HK-2 (cell line): ENCODE results near the gene DGLUCY.
A peak's percentile ranks its signal among the peaks of the same experiment; 100 is the strongest.
"Not testable (repeated sequence)": the region's sequence is repeated elsewhere in the genome, so short reads cannot be mapped to it uniquely, and the experiment has no call there.

Experiments used
- DNase-seq: peaks from one replicate; pipeline ENCODE4 v3.0.0-alpha.2; 2018; ENCODE audit not compliant: unreplicated experiment

Gene DGLUCY

GRCh38 chr14:91207008-91207407 lies 93.1 kb downstream of the DGLUCY start:
- DNase-seq: no peak

DNA sequence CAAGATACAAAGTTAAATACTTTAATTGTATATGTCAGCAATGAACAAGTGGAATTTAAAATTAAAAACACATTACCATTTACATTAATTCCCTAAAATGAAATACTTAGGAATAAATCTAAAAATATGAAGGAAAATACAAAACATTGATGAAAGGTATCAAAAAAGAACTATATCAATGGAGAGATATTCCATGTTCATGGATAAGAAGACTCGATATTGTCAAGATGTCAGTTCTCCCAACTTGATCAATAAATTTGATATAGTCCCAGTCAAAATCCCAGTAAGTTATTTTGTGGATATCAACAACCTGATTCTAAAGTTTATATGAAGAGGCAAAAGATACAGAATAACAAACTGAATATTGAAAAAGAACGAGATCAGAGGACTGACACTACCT lies 97.1 kb downstream of the DGLUCY start:
- DNase-seq: no peak

DNA sequence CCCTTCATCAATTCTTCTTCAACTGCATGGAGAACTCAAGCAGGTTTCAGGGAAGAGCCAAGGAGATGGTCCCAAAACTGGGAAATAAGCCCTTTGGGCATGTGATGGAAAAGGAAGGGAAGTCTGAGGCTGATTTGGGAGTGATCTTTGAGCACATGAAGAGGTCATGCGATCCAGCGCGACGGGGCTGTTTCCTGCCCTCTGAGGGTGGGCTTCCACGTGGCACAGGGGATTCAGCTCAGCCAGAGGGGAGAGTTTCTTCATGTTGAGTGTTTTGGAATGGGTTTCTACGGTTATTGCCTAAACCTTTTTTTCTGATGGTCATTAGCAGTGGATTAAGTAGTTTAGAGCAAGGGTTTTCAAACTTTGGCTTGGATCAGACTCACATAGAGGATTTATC lies 100.4 kb downstream of the DGLUCY start:
- DNase-seq: no peak

DNA sequence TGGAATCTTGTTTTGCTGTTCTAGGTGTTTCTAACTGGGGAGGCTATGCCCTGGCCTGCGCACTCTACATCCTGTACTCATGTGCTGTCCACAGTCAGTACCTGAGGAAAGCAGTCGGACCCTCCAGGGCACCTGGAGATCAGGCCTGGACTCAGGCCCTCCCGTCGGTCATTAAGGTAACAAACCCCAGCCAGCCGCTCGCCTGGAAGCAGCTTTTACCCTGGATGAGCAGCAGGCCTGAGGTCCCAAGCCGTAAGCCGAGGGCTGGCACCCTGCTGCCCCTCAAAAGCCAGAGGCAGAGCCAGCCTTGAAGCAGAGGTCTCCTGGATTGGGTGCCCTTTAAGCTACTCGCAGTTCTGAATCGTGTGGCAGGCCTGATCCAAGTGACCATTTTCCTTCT lies 101.5 kb downstream of the DGLUCY start:
- DNase-seq: no peak

GRCh38 chr14:91216731-91217226 lies 102.9 kb downstream of the DGLUCY start:
- no peak for DNase-seq

DNA sequence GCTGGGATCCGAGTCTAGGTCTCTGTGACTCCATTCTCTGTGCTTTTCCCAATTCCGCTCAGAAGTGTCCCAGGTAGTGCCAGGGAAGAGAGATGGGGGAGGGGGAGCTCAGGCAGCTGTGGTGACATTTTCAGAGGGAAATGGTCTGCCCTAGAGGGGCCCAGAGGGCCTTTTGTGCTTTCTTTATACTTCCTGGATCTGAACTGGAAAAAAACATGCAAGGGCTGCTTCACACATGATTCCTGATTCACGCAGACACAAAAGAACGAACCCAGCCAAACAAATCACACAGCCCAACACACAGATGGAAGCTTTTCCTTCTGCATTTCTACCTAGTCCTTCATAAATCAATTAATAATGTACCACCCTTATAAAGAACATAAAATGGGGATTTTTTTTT lies 104.1 kb downstream of the DGLUCY start:
- no peak for DNase-seq

GRCh38 chr14:91219517-91220389 lies 105.9 kb downstream of the DGLUCY start:
- DNase-seq: no peak

- DNase-seq: no peak
Observed at GRCh38 chr14:91220581-91221000, 106.7 kb downstream of the DGLUCY start.

DNA sequence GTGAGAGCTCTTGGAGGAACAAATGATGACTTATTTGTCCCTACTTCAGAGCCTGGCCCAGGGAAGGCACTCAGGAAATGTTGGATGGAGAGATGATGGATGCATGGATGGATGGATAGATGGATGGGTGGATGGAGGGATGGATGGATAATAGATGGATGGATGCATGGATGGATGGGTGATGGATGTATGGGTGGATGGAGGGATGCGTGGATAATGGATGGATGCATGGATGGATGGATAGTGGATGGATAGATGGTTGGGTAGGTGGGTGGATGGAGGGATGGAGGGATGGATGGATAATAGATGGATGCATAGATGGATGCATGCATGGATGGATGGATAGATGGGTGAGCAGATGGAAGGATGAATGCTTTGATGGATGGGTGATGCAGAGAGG lies 107.4 kb downstream of the DGLUCY start:
- DNase-seq: no peak

DNA sequence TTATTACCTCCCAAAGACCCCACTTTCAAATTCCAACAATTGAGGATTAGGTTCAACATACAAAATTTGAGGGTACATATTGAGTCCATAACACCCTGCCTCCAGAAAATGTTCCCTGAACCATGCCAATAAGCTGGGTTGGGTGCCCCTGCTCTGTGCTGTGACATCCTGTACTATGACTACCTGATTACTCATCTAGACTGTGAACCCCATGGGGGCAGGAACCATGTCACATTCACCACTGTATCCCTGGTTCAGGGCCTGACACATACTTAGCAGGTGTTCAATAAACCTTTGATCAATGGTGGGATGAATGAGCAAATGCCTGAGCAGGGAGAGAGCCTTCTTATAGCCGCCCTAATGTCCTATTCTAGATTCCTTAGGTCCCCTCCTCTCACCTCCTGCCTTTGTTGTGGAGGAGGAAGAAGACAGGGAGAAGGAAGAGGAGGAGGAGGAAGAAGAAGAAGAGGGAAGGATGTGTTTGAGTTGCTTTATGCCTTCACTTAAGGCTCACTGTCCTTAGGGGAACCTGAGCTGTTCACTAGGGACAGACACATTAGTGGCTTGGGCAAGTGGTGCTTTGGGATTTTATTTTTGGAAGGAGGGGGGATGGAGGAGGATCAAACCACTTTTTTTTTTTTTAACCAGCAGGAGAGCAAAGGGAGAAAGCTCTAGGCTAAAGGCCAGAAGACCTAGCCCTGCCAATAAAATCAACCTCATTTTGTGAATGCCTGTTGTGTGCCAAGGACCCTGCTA lies 109.3 kb downstream of the DGLUCY start:
- no peak for DNase-seq

DNA sequence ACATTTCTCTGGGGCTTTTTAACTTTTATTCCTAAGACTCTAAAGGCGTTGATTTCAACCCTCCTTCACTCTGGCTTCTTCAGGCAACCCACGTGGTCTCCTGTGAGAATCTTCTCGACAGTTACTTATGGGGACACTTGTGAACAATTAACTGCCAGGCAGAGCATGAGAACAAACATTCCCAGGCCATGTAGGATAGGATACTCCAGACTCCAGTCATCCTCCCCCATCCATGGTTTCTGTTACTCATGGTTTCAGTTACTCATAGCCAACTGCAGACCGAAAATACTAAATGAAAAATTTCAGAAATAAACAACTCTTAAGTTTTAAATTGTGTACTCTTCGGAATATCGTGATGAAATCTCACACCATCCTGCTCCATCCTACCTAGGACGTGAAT lies 111.2 kb downstream of the DGLUCY start:
- no peak for DNase-seq

- DNase-seq: not testable (repeated sequence)
Observed at GRCh38 chr14:91226360-91226759, 112.5 kb downstream of the DGLUCY start.

DNA sequence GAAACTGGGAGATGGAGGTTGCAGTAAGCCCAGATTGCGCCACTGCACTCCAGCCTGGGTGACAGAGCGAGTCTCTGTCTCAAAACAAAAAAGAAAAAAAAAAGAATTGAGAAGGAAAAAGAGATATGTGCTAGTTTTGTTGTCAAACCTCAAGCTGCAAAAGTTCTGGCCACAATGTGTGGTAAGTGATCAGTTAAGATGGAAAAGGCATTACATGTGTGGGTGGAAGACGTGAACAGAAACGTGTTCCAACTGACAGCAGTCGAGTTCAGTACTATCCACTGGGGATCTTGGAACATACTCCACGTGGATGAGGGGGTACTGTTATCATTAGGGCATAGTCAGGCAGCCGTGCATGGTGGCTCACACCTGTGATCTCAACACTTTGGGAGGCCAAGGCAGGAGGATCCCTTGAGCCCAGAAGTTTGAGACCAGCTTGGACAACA lies 113.3 kb downstream of the DGLUCY start:
- DNase-seq: no peak

DNA sequence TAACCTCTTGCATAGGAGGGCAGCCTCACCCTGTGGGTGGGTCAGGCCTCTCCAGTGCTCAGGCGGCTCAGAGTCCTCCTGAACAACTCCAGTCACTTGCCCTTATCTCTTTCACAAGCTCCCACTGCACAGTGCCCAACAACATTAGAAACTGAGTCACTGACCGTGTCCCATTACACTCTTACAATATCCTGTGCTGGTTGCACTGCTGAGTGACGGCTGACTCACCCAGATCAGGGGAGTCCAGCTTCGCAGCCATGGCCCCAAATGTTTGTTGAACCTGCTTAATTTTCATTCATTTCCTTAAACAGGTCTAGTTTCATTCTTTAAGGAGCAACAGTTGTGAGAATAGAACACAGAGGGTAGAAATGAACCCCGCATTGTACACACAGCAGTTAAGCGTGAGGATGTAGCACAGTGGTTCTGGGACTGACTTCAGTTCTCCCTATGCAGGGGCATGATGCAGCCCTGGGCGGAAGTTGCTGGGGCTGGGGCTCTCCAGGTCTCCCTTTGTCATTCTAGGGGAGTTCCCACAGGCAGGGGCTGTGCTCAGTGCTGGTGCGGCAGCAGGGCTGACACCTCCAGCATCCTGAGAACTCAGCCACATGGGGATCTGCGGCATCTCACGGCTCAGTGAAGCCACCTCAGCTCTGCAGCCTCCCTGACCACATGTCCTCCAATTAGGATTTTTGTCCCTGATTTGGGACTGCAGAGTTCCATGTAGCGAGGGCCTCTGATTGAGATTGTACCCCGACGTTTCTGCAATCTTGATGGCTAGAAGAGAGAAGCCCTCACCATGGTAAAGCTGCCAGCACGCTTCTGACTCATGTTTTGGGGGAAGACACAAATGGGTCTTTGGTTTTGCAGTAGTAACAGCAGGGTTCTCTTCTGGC lies 114.5 kb downstream of the DGLUCY start:
- DNase-seq: peak; percentile 71

DNA sequence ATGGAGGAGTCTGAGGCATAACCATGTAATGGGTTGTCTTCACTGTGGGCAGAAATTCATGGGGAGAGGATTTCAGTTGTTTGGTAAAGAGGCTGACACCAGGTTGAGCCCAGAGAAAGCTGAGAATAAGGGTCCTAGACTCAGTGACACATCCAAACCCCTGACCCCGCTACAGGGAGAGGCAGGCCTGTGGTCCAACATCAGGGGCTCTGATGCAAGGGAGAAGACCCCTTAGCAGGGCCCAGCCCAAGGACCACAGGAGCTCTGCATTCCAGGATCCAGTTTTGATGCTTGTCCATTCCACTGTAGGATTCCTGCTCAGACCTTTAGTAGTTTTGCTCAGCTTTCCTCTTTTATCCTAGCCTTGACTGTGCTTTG lies 115.1 kb downstream of the DGLUCY start:
- no peak for DNase-seq

DNA sequence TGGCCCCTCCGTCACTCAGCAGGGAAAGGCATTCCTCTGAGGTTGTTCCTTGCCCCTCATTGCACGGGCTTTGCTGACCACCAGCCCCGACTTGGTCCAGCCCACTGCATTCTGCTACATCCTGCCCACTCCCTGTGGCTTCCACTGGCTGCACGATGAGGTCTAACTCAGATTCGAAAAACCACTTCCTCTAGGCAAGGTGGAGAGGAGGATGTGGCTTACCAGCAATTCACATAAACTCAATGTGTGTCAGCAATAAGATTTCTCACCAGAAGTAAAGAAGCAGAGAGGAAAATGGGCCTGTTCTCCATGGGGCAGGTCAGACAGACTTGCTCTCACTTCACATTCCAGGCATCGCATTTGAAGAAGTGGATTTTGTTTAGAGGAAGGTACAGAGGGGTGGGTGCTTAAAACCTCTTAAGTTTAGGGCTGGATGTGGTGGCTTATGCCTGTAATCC lies 115.9 kb downstream of the DGLUCY start:
- peak; percentile 60 for DNase-seq

DNA sequence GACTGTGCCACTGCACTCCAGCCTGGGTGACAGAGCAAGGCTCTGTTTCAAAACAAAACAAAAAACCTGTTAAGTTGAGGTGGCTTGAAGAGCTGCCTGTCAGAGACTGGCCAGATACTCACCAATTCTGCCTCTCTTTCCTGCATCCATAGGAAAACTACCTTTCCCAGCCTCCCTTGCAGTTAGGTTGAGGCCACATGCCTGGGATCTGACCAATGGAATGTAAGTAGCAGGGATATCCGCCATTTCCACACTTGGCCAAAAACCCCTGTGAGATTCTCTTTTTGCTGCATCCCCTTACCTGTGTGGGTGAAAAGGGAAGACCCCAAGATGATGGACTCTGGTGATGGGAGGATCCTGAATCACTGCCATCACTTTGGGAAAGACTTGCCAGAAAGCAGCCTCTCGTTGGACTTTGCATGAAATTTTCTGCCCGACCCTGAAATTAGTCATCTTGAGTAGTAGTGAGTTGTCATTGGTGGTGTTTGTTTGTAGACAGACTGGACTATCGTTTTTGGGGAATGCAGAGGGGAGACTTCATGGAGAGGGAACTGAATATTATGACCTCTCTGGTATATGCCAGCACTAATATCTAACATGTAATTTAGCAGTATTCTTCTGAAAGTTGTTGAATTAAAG lies 116.6 kb downstream of the DGLUCY start:
- no peak for DNase-seq

DNA sequence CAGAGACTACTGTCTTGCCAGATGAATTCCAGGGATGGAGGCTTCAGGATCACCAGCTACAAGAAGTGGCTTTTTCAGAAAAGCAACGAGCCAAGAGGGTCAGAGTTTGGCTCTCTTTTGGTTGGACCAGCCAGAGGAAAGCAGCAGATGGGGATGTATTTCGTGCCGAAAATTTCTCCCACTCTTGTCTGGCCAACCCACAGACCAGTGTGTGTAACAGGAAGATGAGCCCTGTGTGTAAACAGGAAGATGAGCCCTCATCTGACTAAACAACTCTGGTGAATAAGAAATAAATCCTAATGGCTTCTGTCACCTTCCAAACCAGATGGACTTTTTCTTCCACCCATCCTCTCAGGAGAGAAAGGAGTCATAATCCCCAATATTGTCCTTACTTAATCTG lies 117.6 kb downstream of the DGLUCY start:
- DNase-seq: no peak

DNA sequence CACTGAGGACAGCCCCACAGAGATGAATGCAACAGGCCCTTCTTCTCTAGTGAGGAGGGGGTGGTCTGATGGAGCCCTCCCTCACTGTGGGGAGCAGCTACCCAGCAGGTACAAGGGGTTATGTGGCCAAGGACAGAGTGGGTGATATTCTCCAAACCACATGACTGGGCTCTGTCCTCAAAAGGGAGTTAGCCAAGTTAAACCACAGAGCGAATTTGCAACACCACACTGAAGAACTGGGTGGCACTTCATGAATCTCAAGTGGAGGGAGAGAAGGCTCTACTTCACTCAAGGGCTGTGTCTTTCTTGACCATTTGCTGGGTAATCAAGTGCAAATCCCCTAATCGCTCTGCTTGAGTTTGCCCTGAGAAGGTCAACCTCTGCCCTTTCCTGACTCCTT lies 118.2 kb downstream of the DGLUCY start:
- DNase-seq: no peak

DNA sequence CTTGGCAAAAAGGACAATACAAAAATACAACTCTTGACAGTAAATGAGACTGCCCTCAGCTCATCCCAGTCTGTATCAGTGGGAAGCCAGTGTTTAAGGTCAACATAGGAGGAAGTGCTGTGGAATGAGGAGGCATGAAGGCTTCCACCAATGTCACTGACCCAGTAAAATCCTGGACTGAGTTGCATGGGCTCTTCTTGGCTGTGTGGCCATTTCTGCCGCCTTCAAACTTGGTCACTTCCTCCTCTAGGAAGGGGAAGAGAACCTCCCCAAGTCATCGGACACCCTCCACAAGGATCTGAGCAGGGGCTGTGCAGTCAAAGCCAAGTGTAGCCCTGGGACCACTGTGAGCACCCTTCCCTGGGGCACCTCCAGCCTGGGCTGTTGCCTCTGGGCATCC lies 118.7 kb downstream of the DGLUCY start:
- DNase-seq: no peak
